Measurements from ENCODE around the gene AKR7A2.
A peak's percentile ranks its signal among the peaks of the same experiment; 100 is the strongest.
"Not testable (repeated sequence)": the region's sequence is repeated elsewhere in the genome, so short reads cannot be mapped to it uniquely, and the experiment has no call there.

The AKR7A2 gene

GRCh38 chr1:19257178-19257914, 54.6 kb downstream of the AKR7A2 start:
- peak; percentile 26 for DNase-seq

GRCh38 chr1:19256301-19256700, 55.6 kb downstream of the AKR7A2 start:
- DNase-seq: not testable (repeated sequence)

- no peak for DNase-seq
Measured at GRCh38 chr1:19255288-19255687, 56.7 kb downstream of the AKR7A2 start.

- DNase-seq: no peak
Measured at GRCh38 chr1:19254416-19254815, 57.5 kb downstream of the AKR7A2 start.

Data from EL (cell line).